Tibial nerve (tissue), 4 donors: Measurements from ENCODE around the gene KLF1. TPM values are rescaled to one million over a fixed set of nuclear protein-coding genes. Genes with fewer than 3 reads are reported as not detected.
A peak's percentile ranks its signal among the peaks of the same experiment; 100 is the strongest.

Experiments
- DNase-seq, 2 donors: peaks; one replicate each; pipeline ENCODE4 v3.0.0-alpha.2; 2019; ENCODE audit warnings: low spot score in 2 of 2
- H3K27ac ChIP-seq, 4 donors: fragments of 200-600 bp; sonication (generic) in 3 of 4; one replicate each; pipeline ENCODE4 v1.5.1; 2017 to 2019; ENCODE audit warnings: mild to moderate bottlenecking in 1 of 4
- H3K27me3 ChIP-seq, 2 donors: fragments of 200-600 bp; sonication (generic) in 1 of 2; one replicate each; pipeline versions ENCODE4 v1.5.1 to v1.6.0; 2017 to 2019
- H3K36me3 ChIP-seq, 3 donors: fragments of 200-600 bp; sonication (generic); one replicate each; pipeline ENCODE4 v1.5.1; 2018 to 2019
- H3K4me1 ChIP-seq, 4 donors: fragments of 200-600 bp; sonication (generic) in 3 of 4; one replicate each; pipeline ENCODE4 v1.5.1; 2017 to 2019
- H3K4me3 ChIP-seq, 4 donors: fragments of 200-600 bp; sonication (generic) in 3 of 4; one replicate each; pipeline ENCODE4 v1.5.1; 2017 to 2019; ENCODE audit warnings: mild to moderate bottlenecking in 1 of 4, moderate library complexity in 1 of 4
- H3K9me3 ChIP-seq, 4 donors: fragments of 200-600 bp; sonication (generic) in 3 of 4; one replicate each; pipeline ENCODE4 v1.5.1; 2017 to 2019
- CTCF ChIP-seq, 5 experiments: fragments of 200-600 bp in 3 of 5; fragments of 450-650 bp in 2 of 5; sonication (generic) in 3 of 5; IDR thresholded peaks; one replicate each; pipeline ENCODE4 v1.5.1; 2016 to 2019; ENCODE audit warnings: antibody characterized with exemption in 5 of 5, mild to moderate bottlenecking in 3 of 5, moderate library complexity in 2 of 5
- EP300 ChIP-seq, 2 donors: sonication (generic); formaldehyde crosslinking; IDR thresholded peaks; one replicate each; pipeline ENCODE4 v1.6.1; 2017; ENCODE audit warnings: antibody characterized with exemption in 2 of 2, mild to moderate bottlenecking in 1 of 2
- POLR2A ChIP-seq, 2 donors: fragments of 450-650 bp; IDR thresholded peaks; one replicate each; pipeline ENCODE4 v1.6.1; 2017; ENCODE audit warnings: antibody characterized with exemption in 2 of 2, mild to moderate bottlenecking in 2 of 2, moderate library complexity in 2 of 2
- WGBS, 2 donors: methylation state at CpG; one replicate each; pipeline ENCODE4 v1.1.5; 2018; 5-methylcytosine and 5-hydroxymethylcytosine counted together
- total RNA-seq, 4 donors: library from RNA; depleted of rRNA; stranded (reverse); fragments of >200 nt; gene quantifications; one replicate each; pipeline ENCODE4 v1.1.0, GENCODE V29; 2016

KLF1 gene
- total RNA-seq, 4 donors from 2014 or later, result not detected

GRCh38 chr19:12885749-12886650 is 1.0 kb downstream of the KLF1 start:
- Histone ChIP-seq H3K27me3 (peaks cover 0 to 38% of the 10 kb centered on the region in 2 donors), H3K4me3 (peak overlapping the region in 3 of 4 donors; percentile 16 to 42 (median 37)), H3K36me3 (no peaks in the 10 kb centered on the region), H3K9me3 (peaks cover 0 to 15% (median 0%) of the 10 kb centered on the region in 4 donors), H3K27ac (peak overlapping the region in 1 of 4 donors; percentile 9), H3K4me1 (peaks cover 0 to 31% (median 10%) of the 10 kb centered on the region in 4 donors)
- WGBS, 2 donors, result 9 to 13% methylated on average over 28 to 38 of the region's 53 CpGs
- DNase-seq, result no peak
- TF ChIP-seq EP300 (IDR thresholded peaks at IDR 0.05), result no peak
- TF ChIP-seq POLR2A (IDR thresholded peaks at IDR 0.05), result no peak
- no peak for TF ChIP-seq CTCF (IDR thresholded peaks at IDR 0.05)

- no peak for DNase-seq
- Histone ChIP-seq H3K36me3 (no peaks in the 10 kb centered on the region), H3K27ac (peak overlapping the region in 1 of 4 donors; percentile 9), H3K4me3 (peak overlapping the region in 3 of 4 donors; percentile 16 to 42 (median 37)), H3K27me3 (peaks cover 0 to 38% of the 10 kb centered on the region in 2 donors), H3K4me1 (peaks cover 0 to 32% (median 12%) of the 10 kb centered on the region in 4 donors), H3K9me3 (peaks cover 0 to 15% (median 0%) of the 10 kb centered on the region in 4 donors)
- TF ChIP-seq CTCF (IDR thresholded peaks at IDR 0.05), result peak; percentile 46 to 69 (median 55)
- TF ChIP-seq EP300 (IDR thresholded peaks at IDR 0.05), result no peak
- 8 to 10% methylated on average over 53 to 64 of the region's 73 CpGs for WGBS, 2 donors
These were observed 1.9 kb downstream of the KLF1 start for GRCh38 chr19:12884926-12885748.

- DNase-seq, result no peak
- 74 to 93% methylated on average over 3 to 12 of the region's 12 CpGs for WGBS, 2 donors
- H3K9me3 ChIP-seq, result peaks cover 0 to 15% (median 0%) of the 10 kb centered on the region in 4 donors
- H3K27ac ChIP-seq, result no peak overlapping the region
- H3K27me3 ChIP-seq, result peaks cover 0 to 38% of the 10 kb centered on the region in 2 donors
- no peaks in the 10 kb centered on the region for H3K36me3 ChIP-seq
- no peak for TF ChIP-seq POLR2A (IDR thresholded peaks at IDR 0.05)
- no peak for TF ChIP-seq CTCF (IDR thresholded peaks at IDR 0.05)
- no peak for TF ChIP-seq EP300 (IDR thresholded peaks at IDR 0.05)
- H3K4me3 ChIP-seq, result no peak overlapping the region
- peaks cover 0 to 29% (median 11%) of the 10 kb centered on the region in 4 donors for H3K4me1 ChIP-seq
These were observed 2.4 kb downstream of the KLF1 start for GRCh38 chr19:12884627-12884925.

- no peak overlapping the region for H3K27ac ChIP-seq
- no peak for DNase-seq
- peaks cover 0 to 15% (median 0%) of the 10 kb centered on the region in 4 donors for H3K9me3 ChIP-seq
- 84 to 89% methylated on average over 3 of the region's 3 CpGs for WGBS, 2 donors
- H3K4me3 ChIP-seq, result no peak overlapping the region
- H3K36me3 ChIP-seq, result no peaks in the 10 kb centered on the region
- peaks cover 0 to 29% (median 11%) of the 10 kb centered on the region in 4 donors for H3K4me1 ChIP-seq
- TF ChIP-seq POLR2A (IDR thresholded peaks at IDR 0.05) (no peak), CTCF (IDR thresholded peaks at IDR 0.05) (no peak), EP300 (IDR thresholded peaks at IDR 0.05) (no peak)
- H3K27me3 ChIP-seq, result peaks cover 0 to 38% of the 10 kb centered on the region in 2 donors
These were observed 2.8 kb downstream of the KLF1 start for GRCh38 chr19:12884202-12884601.
